Measurements from ENCODE around the gene RTN4RL1. TPM values are rescaled to one million over a fixed set of nuclear protein-coding genes. Genes with fewer than 3 reads are reported as not detected.

Gene RTN4RL1
- total RNA-seq, 3 donors from 2014 or later: 0.14 to 0.47 (median 0.43) TPM

DNA sequence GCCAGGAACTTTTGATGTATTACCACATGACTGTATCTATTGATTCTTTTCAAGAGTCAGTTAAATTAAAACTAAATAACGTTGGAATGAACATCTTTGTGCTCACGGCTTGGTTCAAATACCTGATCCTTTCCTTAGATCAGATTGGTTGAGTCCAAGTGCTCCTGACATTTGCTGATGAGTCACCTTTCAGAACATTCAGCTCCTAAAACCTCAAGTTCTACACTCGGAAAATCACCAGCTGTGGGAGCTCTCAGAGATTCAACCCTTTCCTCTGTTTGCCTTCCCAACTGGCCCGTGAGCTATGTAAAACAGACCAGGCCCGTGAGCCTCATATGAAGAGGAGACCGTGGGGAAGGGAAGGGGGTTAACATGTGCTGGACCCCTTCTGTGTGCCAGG lies 68.1 kb downstream of the RTN4RL1 start:
- DNase-seq (no peak), ATAC-seq (no peak)
- no peaks in the 10 kb centered on the region for H3K4me1 ChIP-seq (ENCODE audit: low read depth)
- H3K36me3 ChIP-seq (ENCODE audit: low read depth): no peaks in the 10 kb centered on the region
- H3K9me3 ChIP-seq: no peaks in the 10 kb centered on the region
- no peak overlapping the region for H3K4me3 ChIP-seq
- TF ChIP-seq, protein P1, sequence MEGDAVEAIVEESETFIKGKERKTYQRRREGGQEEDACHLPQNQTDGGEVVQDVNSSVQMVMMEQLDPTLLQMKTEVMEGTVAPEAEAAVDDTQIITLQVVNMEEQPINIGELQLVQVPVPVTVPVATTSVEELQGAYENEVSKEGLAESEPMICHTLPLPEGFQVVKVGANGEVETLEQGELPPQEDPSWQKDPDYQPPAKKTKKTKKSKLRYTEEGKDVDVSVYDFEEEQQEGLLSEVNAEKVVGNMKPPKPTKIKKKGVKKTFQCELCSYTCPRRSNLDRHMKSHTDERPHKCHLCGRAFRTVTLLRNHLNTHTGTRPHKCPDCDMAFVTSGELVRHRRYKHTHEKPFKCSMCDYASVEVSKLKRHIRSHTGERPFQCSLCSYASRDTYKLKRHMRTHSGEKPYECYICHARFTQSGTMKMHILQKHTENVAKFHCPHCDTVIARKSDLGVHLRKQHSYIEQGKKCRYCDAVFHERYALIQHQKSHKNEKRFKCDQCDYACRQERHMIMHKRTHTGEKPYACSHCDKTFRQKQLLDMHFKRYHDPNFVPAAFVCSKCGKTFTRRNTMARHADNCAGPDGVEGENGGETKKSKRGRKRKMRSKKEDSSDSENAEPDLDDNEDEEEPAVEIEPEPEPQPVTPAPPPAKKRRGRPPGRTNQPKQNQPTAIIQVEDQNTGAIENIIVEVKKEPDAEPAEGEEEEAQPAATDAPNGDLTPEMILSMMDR (IDR thresholded peaks at IDR 0.05): no peak
- intact Hi-C loops (cut with DNase I, micrococcal nuclease): no loop called here

DNA sequence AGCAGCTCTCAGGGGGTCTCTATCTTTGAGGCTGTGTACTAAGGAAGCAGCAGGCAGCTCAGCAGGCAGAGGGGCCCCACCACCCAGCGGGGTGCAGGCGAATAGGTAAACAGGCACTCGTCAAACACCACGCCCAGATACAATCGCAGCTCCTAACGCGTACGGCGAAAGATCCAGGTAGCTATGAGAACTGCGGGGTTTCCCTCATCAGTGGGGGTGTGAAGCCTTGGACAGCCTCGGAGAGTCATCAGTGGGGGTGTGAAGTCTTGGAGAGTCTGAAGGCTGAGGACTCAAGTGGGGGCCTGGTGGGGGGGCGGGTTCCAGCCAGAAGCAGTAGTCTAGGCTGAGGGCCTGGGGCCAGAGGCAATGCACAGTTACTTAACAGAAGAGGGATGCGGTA lies 69.0 kb downstream of the RTN4RL1 start:
- TF ChIP-seq, protein P1 (IDR thresholded peaks at IDR 0.05): no peak
- Histone ChIP-seq H3K36me3 (ENCODE audit: low read depth) (no peaks in the 10 kb centered on the region), H3K4me1 (ENCODE audit: low read depth) (no peaks in the 10 kb centered on the region), H3K9me3 (no peaks in the 10 kb centered on the region), H3K4me3 (no peak overlapping the region)
- DNase-seq (no peak), ATAC-seq (no peak)
- intact Hi-C loops (cut with DNase I, micrococcal nuclease): no loop called here

DNA sequence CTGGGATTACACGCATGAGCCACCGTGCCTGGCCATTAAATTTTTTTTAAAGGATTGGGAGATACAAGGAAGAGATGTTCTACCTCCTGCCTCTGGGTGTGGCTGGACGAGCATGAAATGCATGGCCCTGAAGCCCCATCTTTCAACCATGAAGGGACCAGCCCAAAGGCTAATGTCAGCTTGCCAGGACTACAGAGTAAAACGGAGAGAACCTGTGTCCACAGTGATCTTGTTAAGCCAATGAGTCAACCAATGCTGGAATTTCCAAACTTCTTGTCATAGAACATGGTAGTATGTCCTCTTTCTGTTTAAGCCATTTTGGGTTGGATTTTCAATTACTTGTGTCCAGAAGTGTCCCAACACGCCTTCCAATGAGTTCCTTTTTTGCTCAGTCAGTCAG lies 71.3 kb downstream of the RTN4RL1 start:
- intact Hi-C loops (cut with DNase I, micrococcal nuclease): no loop called here
- no peak for DNase-seq
- TF ChIP-seq, protein P1 (IDR thresholded peaks at IDR 0.05): no peak
- Histone ChIP-seq H3K4me3 (no peak overlapping the region), H3K4me1 (ENCODE audit: low read depth) (no peaks in the 10 kb centered on the region), H3K9me3 (no peaks in the 10 kb centered on the region), H3K36me3 (ENCODE audit: low read depth) (no peaks in the 10 kb centered on the region)
- ATAC-seq: no peak

DNA sequence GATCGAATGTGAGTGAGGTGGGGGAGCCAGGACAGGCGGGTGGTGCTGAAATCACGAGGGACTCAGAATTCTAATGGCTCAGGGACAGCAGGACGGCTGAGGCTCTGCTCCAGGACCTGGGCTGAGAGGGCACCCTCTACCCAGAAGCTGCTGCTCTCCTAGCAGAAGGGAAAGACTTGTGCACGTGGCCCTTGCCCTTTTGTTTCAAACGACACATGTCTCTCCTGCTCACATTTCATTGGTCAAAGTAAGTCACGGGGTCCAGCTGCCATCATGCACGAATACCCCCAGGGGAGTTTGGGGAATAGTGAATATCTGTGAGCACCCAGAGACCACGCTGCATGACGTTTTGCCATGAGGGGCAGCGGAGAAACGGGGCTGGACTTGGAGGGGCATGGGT lies 73.2 kb downstream of the RTN4RL1 start:
- no peak overlapping the region for H3K4me3 ChIP-seq
- no peaks in the 10 kb centered on the region for H3K36me3 ChIP-seq (ENCODE audit: low read depth)
- TF ChIP-seq, protein P1 (IDR thresholded peaks at IDR 0.05): no peak
- H3K4me1 ChIP-seq (ENCODE audit: low read depth): no peaks in the 10 kb centered on the region
- ATAC-seq (no peak), DNase-seq (no peak)
- intact Hi-C loops (cut with DNase I, micrococcal nuclease): no loop called here
- H3K9me3 ChIP-seq: no peaks in the 10 kb centered on the region

DNA sequence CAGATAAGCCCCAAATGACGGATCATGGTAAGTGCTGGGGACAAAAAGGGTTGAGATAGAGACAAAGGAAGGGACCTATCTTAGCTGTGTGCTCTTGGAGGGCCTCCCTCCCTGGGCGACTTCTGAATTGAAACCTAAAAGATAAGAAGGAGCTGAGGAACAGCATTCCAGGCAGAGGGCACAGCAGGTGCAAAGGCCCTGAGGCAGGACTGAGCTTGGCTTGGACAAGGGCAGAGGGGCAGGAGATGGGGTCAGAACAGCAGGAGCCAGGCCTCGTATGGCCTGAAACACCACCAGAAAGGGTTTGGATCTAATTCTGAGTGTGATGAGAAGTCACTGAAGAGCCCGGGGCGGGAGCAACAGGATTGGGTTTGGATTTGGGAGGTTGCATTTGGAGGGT lies 75.4 kb downstream of the RTN4RL1 start:
- no peak overlapping the region for H3K4me3 ChIP-seq
- DNase-seq (no peak), ATAC-seq (no peak)
- no peaks in the 10 kb centered on the region for H3K9me3 ChIP-seq
- H3K4me1 ChIP-seq (ENCODE audit: low read depth): no peaks in the 10 kb centered on the region
- no peaks in the 10 kb centered on the region for H3K36me3 ChIP-seq (ENCODE audit: low read depth)
- TF ChIP-seq, protein P1 (IDR thresholded peaks at IDR 0.05): no peak
- intact Hi-C loops (cut with DNase I, micrococcal nuclease): no loop called here

DNA sequence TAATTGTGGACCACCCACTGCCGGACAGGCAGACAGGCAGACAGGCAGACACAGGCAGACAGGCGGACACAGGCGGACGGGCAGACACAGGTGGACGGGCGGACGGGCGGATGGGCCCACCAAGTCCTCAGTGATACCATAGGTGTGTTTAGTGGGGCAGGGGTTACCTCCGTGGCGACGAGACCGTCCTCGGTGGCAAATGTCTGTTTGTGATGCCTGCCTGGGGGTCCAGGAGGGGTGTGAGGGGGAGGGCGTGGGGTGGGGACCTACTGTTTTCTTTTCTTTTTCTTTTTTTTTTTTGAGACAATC lies 76.7 kb downstream of the RTN4RL1 start:
- ATAC-seq (no peak), DNase-seq (no peak)
- intact Hi-C loops (cut with DNase I, micrococcal nuclease): no loop called here
- TF ChIP-seq, protein P1 (IDR thresholded peaks at IDR 0.05): no peak
- H3K4me3 ChIP-seq: no peak overlapping the region
- no peaks in the 10 kb centered on the region for H3K36me3 ChIP-seq (ENCODE audit: low read depth)
- no peaks in the 10 kb centered on the region for H3K9me3 ChIP-seq
- no peaks in the 10 kb centered on the region for H3K4me1 ChIP-seq (ENCODE audit: low read depth)

Measured in mucosa of descending colon (tissue), 3 donors.